ENCODE data around the gene TBC1D22A.

DNA sequence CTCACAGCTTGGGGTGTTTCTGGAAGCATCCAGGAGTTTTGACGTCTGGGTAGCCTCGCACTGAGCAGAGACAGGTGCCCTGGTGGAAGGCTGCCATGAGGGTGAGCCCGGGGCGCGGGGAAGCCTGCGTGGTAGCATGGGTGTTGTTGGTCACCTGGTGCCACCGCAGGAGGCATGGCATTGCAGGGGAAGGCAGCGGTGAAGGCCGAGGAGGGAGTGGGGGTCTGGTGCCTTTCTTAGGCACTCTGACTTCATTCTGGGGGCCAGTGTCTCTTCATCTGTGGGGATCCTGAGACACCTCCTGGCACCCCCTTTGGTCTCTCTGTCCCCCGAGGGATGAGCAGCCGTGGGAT is 271.2 kb downstream of the TBC1D22A start:
- TF ChIP-seq, protein P1, sequence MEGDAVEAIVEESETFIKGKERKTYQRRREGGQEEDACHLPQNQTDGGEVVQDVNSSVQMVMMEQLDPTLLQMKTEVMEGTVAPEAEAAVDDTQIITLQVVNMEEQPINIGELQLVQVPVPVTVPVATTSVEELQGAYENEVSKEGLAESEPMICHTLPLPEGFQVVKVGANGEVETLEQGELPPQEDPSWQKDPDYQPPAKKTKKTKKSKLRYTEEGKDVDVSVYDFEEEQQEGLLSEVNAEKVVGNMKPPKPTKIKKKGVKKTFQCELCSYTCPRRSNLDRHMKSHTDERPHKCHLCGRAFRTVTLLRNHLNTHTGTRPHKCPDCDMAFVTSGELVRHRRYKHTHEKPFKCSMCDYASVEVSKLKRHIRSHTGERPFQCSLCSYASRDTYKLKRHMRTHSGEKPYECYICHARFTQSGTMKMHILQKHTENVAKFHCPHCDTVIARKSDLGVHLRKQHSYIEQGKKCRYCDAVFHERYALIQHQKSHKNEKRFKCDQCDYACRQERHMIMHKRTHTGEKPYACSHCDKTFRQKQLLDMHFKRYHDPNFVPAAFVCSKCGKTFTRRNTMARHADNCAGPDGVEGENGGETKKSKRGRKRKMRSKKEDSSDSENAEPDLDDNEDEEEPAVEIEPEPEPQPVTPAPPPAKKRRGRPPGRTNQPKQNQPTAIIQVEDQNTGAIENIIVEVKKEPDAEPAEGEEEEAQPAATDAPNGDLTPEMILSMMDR (IDR thresholded peaks at IDR 0.05), result no peak
- no peak for TF ChIP-seq POLR2A (IDR thresholded peaks at IDR 0.05)

All from upper lobe of left lung (tissue), 4 donors.